WTC11 (cell line): ENCODE data around the gene HIVEP2.

Experiments
- CREB1 ChIP-seq: sonication (generic); formaldehyde crosslinking; IDR thresholded peaks from 2 replicates; pipeline ENCODE4 v1.8.0; 2023; ENCODE audit warnings: mild to moderate bottlenecking, missing genetic modification reagents
- ETV6 ChIP-seq: sonication (generic); formaldehyde crosslinking; IDR thresholded peaks from 2 replicates; pipeline ENCODE4 v1.8.1; 2022; ENCODE audit warnings: mild to moderate bottlenecking, missing genetic modification reagents
- FOXK1 ChIP-seq: sonication (generic); formaldehyde crosslinking; IDR thresholded peaks from 2 replicates; pipeline ENCODE4 v1.8.0; 2022; ENCODE audit warnings: mild to moderate bottlenecking, moderate library complexity, missing genetic modification reagents
- MAX ChIP-seq: sonication (generic); formaldehyde crosslinking; IDR thresholded peaks from 2 replicates; pipeline ENCODE4 v1.8.0; 2022; ENCODE audit warnings: mild to moderate bottlenecking, missing genetic modification reagents
- SOX15 ChIP-seq: fragments of 250-450 bp; sonication (Bioruptor Pico); IDR thresholded peaks from 2 replicates; pipeline ENCODE4 v1.9.0; 2021; ENCODE audit warnings: mild to moderate bottlenecking
- TF ChIP-seq, protein P1 (sequence below): fragments of 200-600 bp; IDR thresholded peaks from 2 replicates; pipeline ENCODE4 v1.8.0; 2022; ENCODE audit warnings: antibody characterized with exemption
- TF ChIP-seq, protein P2 (sequence below): sonication (generic); formaldehyde crosslinking; IDR thresholded peaks from 2 replicates; pipeline ENCODE4 v1.8.0; 2023; ENCODE audit warnings: missing genetic modification reagents, mild to moderate bottlenecking, borderline replicate concordance

- TF ChIP-seq SOX15 (CRISPR knock-in tag) = no peak
- TF ChIP-seq, protein P1, sequence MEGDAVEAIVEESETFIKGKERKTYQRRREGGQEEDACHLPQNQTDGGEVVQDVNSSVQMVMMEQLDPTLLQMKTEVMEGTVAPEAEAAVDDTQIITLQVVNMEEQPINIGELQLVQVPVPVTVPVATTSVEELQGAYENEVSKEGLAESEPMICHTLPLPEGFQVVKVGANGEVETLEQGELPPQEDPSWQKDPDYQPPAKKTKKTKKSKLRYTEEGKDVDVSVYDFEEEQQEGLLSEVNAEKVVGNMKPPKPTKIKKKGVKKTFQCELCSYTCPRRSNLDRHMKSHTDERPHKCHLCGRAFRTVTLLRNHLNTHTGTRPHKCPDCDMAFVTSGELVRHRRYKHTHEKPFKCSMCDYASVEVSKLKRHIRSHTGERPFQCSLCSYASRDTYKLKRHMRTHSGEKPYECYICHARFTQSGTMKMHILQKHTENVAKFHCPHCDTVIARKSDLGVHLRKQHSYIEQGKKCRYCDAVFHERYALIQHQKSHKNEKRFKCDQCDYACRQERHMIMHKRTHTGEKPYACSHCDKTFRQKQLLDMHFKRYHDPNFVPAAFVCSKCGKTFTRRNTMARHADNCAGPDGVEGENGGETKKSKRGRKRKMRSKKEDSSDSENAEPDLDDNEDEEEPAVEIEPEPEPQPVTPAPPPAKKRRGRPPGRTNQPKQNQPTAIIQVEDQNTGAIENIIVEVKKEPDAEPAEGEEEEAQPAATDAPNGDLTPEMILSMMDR = no peak
- TF ChIP-seq, protein P2, sequence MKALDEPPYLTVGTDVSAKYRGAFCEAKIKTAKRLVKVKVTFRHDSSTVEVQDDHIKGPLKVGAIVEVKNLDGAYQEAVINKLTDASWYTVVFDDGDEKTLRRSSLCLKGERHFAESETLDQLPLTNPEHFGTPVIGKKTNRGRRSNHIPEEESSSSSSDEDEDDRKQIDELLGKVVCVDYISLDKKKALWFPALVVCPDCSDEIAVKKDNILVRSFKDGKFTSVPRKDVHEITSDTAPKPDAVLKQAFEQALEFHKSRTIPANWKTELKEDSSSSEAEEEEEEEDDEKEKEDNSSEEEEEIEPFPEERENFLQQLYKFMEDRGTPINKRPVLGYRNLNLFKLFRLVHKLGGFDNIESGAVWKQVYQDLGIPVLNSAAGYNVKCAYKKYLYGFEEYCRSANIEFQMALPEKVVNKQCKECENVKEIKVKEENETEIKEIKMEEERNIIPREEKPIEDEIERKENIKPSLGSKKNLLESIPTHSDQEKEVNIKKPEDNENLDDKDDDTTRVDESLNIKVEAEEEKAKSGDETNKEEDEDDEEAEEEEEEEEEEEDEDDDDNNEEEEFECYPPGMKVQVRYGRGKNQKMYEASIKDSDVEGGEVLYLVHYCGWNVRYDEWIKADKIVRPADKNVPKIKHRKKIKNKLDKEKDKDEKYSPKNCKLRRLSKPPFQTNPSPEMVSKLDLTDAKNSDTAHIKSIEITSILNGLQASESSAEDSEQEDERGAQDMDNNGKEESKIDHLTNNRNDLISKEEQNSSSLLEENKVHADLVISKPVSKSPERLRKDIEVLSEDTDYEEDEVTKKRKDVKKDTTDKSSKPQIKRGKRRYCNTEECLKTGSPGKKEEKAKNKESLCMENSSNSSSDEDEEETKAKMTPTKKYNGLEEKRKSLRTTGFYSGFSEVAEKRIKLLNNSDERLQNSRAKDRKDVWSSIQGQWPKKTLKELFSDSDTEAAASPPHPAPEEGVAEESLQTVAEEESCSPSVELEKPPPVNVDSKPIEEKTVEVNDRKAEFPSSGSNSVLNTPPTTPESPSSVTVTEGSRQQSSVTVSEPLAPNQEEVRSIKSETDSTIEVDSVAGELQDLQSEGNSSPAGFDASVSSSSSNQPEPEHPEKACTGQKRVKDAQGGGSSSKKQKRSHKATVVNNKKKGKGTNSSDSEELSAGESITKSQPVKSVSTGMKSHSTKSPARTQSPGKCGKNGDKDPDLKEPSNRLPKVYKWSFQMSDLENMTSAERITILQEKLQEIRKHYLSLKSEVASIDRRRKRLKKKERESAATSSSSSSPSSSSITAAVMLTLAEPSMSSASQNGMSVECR (CRISPR knock-in tag) = no peak
- no peak for TF ChIP-seq MAX (CRISPR knock-in tag)
- TF ChIP-seq FOXK1 = no peak
- TF ChIP-seq ETV6 (CRISPR knock-in tag) = no peak
- no peak for TF ChIP-seq CREB1 (CRISPR knock-in tag)
These were observed 33.5 kb downstream of the HIVEP2 start for GRCh38 chr6:142911430-142911829.
